Measurements from ENCODE around the gene PTPN11.

The PTPN11 gene

GRCh38 chr12:112555621-112556233 lies 137.0 kb downstream of the PTPN11 start:
- no peak for DNase-seq

- DNase-seq: no peak
Observed at GRCh38 chr12:112557951-112558630, 139.3 kb downstream of the PTPN11 start.
